Natural killer cell (primary cell): ENCODE results near the gene ISL2. TPM values are rescaled to one million over a fixed set of nuclear protein-coding genes. Genes with fewer than 3 reads are reported as not detected.

Experiments used
- ATAC-seq, 3 donors: fragments of 150-1000 bp in 2 of 3; fragments of 200-7000 bp in 1 of 3; cut with Tn5 transposase; 1 replicate in 1 of 3; 2 replicates in 2 of 3; pipeline ENCODE4 v1.10.0; 2021; ENCODE audit warnings: mild to moderate bottlenecking in 2 of 3, moderate library complexity in 2 of 3
- DNase-seq, 2 donors: peaks; one replicate each; pipeline versions ENCODE4 v3.0.0 to v3.0.0-alpha.2; 2013 to 2021; ENCODE audit warnings: mixed read lengths in 1 of 2
- H3K27ac ChIP-seq: one replicate; pipeline ENCODE4 v1.5.1; 2013; ENCODE audit warnings: mild to moderate bottlenecking, low read length
- H3K27me3 ChIP-seq: one replicate; pipeline ENCODE4 v1.6.1; 2013; ENCODE audit warnings: low read length; ENCODE audit not compliant: control insufficient read depth, insufficient read depth
- H3K36me3 ChIP-seq: one replicate; pipeline ENCODE4 v1.6.1; 2013; ENCODE audit warnings: low read length; ENCODE audit not compliant: control insufficient read depth, insufficient read depth
- H3K4me1 ChIP-seq: one replicate; pipeline ENCODE4 v1.6.1; 2013; ENCODE audit warnings: low read length; ENCODE audit not compliant: control insufficient read depth, insufficient read depth
- H3K4me3 ChIP-seq: one replicate; pipeline ENCODE4 v1.5.1; 2013; ENCODE audit warnings: low read length
- H3K9me3 ChIP-seq: one replicate; pipeline ENCODE4 v1.6.1; 2013; ENCODE audit warnings: low read length; ENCODE audit not compliant: control insufficient read depth, insufficient read depth
- H3K27ac Mint-ChIP-seq, 2 donors: one replicate each; pipeline ENCODE4 v1.8.0; 2022; ENCODE audit warnings: mild to moderate bottlenecking in 2 of 2, mixed read lengths in 2 of 2, moderate library complexity in 1 of 2
- H3K27me3 Mint-ChIP-seq, 2 donors: one replicate each; pipeline ENCODE4 v1.8.0; 2022; ENCODE audit warnings: low read depth in 2 of 2, mixed read lengths in 2 of 2
- H3K36me3 Mint-ChIP-seq: one replicate; pipeline ENCODE4 v1.8.0; 2022; ENCODE audit warnings: mixed read lengths
- H3K4me1 Mint-ChIP-seq, 2 donors: one replicate each; pipeline ENCODE4 v1.8.0; 2022; ENCODE audit warnings: mixed read lengths in 2 of 2
- H3K4me3 Mint-ChIP-seq: one replicate; pipeline ENCODE4 v1.8.0; 2022; ENCODE audit warnings: mild to moderate bottlenecking, moderate library complexity, mixed read lengths
- H3K9me3 Mint-ChIP-seq, 2 donors: one replicate each; pipeline ENCODE4 v1.8.0; 2022; ENCODE audit warnings: mixed read lengths in 2 of 2
- whole genome bisulfite sequencing: methylation state at CpG from one replicate; pipeline ENCODE4 v1.1.7; 2013; ENCODE audit warnings: missing lambda C conversion rate; ENCODE audit not compliant: insufficient coverage; 5-methylcytosine and 5-hydroxymethylcytosine counted together
- intact Hi-C: fragments of 100-400 bp; cut with micrococcal nuclease; formaldehyde crosslinking; loops from one replicate; pipeline ENCODE4 v1.14.2; 2022
- total RNA-seq, 4 donors: library from RNA; stranded (reverse); fragments of 120-200 nt in 1 of 4; gene quantifications; one replicate each; pipeline versions ENCODE4 v1.2.3 to v1.2.4, GENCODE V29; 2013 to 2022
- TF ChIP-seq, protein P1 (sequence below): fragments of 200-600 bp; IDR thresholded peaks from one replicate; pipeline ENCODE4 v1.8.0; 2022; ENCODE audit warnings: antibody characterized with exemption

The ISL2 gene
- total RNA-seq, 3 donors from 2014 or later (not counting 1 experiment from before 2014, with no cell fraction given) = not detected

DNA sequence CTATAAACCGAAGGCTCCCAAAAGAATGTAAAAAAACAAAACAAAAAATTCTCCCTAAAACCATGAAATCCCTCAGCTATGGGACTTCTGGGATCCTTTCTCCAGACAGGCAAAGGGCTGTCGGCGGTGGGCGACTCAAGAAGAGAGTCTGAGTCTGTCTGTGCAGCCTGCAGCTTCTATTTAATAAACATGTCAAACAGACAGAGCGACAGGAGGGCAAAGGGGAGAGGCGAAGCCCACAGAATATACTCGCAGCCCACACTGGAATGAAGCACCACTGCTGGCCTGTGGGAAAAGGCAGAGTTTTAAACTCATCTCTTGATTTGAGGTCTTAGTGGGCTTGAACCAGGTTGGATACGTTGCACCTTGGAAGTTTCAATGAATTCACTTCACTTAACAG, 40.2 kb downstream of the ISL2 start:
- H3K36me3 Mint-ChIP-seq = no peaks in the 10 kb centered on the region
- Histone ChIP-seq H3K27ac (no peak overlapping the region), H3K27me3 (no peaks in the 10 kb centered on the region), H3K9me3 (no peaks in the 10 kb centered on the region), H3K4me1 (no peaks in the 10 kb centered on the region), H3K4me3 (no peak overlapping the region), H3K36me3 (peaks cover 2% of the 10 kb centered on the region)
- no peaks in the 10 kb centered on the region for H3K9me3 Mint-ChIP-seq
- no peak overlapping the region for H3K27ac Mint-ChIP-seq
- TF ChIP-seq, protein P1, sequence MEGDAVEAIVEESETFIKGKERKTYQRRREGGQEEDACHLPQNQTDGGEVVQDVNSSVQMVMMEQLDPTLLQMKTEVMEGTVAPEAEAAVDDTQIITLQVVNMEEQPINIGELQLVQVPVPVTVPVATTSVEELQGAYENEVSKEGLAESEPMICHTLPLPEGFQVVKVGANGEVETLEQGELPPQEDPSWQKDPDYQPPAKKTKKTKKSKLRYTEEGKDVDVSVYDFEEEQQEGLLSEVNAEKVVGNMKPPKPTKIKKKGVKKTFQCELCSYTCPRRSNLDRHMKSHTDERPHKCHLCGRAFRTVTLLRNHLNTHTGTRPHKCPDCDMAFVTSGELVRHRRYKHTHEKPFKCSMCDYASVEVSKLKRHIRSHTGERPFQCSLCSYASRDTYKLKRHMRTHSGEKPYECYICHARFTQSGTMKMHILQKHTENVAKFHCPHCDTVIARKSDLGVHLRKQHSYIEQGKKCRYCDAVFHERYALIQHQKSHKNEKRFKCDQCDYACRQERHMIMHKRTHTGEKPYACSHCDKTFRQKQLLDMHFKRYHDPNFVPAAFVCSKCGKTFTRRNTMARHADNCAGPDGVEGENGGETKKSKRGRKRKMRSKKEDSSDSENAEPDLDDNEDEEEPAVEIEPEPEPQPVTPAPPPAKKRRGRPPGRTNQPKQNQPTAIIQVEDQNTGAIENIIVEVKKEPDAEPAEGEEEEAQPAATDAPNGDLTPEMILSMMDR = no peak
- no peak for DNase-seq
- intact Hi-C loops = no loop called here
- no peak overlapping the region for H3K4me3 Mint-ChIP-seq
- no peaks in the 10 kb centered on the region for H3K27me3 Mint-ChIP-seq
- 97% methylated on average over 8 of the region's 8 CpGs for WGBS
- no peaks in the 10 kb centered on the region for H3K4me1 Mint-ChIP-seq
- ATAC-seq = no peak

DNA sequence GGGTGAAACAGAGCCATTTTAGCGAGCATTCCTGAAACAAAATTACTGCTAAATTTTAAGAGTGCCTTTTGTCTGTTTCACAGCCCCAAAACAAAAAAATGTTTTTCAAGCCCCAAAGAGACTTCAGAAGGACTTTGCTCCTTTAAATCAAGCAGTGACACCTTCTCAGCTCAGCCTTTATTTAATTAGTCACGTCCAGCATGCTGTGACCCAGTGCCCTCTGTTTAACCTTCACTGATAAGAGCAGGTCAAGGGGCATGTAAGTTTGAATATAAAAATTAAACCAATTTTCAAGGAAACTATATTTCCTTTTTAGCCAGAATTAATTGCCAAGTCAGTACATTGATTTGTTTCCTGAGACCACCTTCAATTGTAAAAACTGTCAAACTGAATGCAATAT, 40.6 kb downstream of the ISL2 start:
- intact Hi-C loops = no loop called here
- Histone ChIP-seq H3K27ac (no peak overlapping the region), H3K36me3 (peaks cover 2% of the 10 kb centered on the region)

DNA sequence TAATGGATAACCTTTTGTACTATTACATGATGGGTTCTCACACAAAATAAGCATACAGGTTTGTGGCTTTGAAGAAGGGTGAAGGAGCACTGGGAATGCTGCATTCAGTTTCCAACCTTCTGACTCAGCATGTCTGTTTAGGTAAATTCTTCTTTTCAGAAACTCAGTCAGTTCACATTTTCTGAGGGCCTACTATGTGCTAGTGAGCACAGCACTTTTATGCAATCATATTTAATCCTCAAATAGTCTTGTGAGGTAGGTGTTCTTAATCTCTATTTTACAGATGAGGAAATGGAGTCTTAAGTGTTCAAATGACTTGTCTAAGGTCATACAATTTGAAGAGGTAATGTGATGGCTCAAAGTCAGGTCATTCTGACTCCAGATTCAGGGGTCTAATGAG, 41.2 kb downstream of the ISL2 start:
- TF ChIP-seq, protein P1 = no peak
- Mint-ChIP-seq H3K36me3 (no peaks in the 10 kb centered on the region), H3K27ac (no peak overlapping the region), H3K4me3 (no peak overlapping the region), H3K4me1 (no peaks in the 10 kb centered on the region), H3K9me3 (no peaks in the 10 kb centered on the region), H3K27me3 (no peaks in the 10 kb centered on the region)
- Histone ChIP-seq H3K4me1 (no peaks in the 10 kb centered on the region), H3K36me3 (peaks cover 2% of the 10 kb centered on the region), H3K9me3 (no peaks in the 10 kb centered on the region), H3K27me3 (no peaks in the 10 kb centered on the region), H3K4me3 (no peak overlapping the region), H3K27ac (no peak overlapping the region)
- intact Hi-C loops = no loop called here
- ATAC-seq (no peak), DNase-seq (no peak)

More for the DNA sequence above, 40.6 kb downstream of the ISL2 start:
- Histone ChIP-seq H3K4me3 (no peak overlapping the region), H3K9me3 (no peaks in the 10 kb centered on the region), H3K4me1 (no peaks in the 10 kb centered on the region), H3K27me3 (no peaks in the 10 kb centered on the region)
- Mint-ChIP-seq H3K27me3 (no peaks in the 10 kb centered on the region), H3K9me3 (no peaks in the 10 kb centered on the region), H3K36me3 (no peaks in the 10 kb centered on the region), H3K4me3 (no peak overlapping the region), H3K4me1 (no peaks in the 10 kb centered on the region), H3K27ac (no peak overlapping the region)
- 94% methylated on average over 2 of the region's 2 CpGs for WGBS
- TF ChIP-seq, protein P1 = no peak
- ATAC-seq = no peak
- DNase-seq = no peak

DNA sequence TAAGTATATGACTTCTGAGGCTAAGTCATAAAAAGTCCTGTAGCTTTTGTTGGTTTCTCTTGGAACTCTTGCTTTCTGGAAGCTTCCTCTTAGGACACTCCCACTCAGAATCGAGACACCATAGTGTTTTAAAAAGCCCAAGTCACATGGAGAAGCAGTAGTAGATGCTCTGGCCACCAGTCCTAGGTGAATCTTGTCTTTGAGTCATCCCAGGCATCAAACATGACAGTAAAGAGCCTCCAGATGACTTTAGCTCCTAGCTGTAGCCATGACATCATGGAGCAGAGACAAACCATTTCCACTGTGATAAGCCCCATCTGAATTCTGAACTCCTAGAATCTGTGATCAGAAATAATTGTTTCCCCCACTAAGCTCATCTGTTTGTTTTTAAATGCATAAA, 42.1 kb downstream of the ISL2 start:
- TF ChIP-seq, protein P1 = no peak
- intact Hi-C loops = no loop called here
- ATAC-seq = no peak

More for the DNA sequence above, 42.1 kb downstream of the ISL2 start:
- H3K36me3 ChIP-seq = peaks cover 2% of the 10 kb centered on the region
- Mint-ChIP-seq H3K36me3 (no peaks in the 10 kb centered on the region), H3K4me1 (no peaks in the 10 kb centered on the region), H3K27me3 (no peaks in the 10 kb centered on the region), H3K27ac (no peak overlapping the region), H3K4me3 (no peak overlapping the region), H3K9me3 (no peaks in the 10 kb centered on the region)
- DNase-seq = no peak
- no peak overlapping the region for H3K27ac ChIP-seq
- no peak overlapping the region for H3K4me3 ChIP-seq
- WGBS = 100% methylated on average over 1 of the region's 1 CpG
- no peaks in the 10 kb centered on the region for H3K27me3 ChIP-seq
- no peaks in the 10 kb centered on the region for H3K9me3 ChIP-seq
- no peaks in the 10 kb centered on the region for H3K4me1 ChIP-seq
